Vagina (tissue), 2 donors: ENCODE results near the gene CCL20. TPM values are rescaled to one million over a fixed set of nuclear protein-coding genes. Genes with fewer than 3 reads are reported as not detected.
A peak's percentile ranks its signal among the peaks of the same experiment; 100 is the strongest.

Experiments used
- DNase-seq, 2 donors: peaks; one replicate each; pipeline ENCODE4 v3.0.0-alpha.2; 2017; ENCODE audit errors: extremely low spot score in 2 of 2
- H3K27ac ChIP-seq: fragments of 200-600 bp; sonication (generic); one replicate; pipeline ENCODE4 v1.5.1; 2019
- H3K27me3 ChIP-seq: fragments of 200-600 bp; sonication (generic); one replicate; pipeline ENCODE4 v1.5.1; 2019
- H3K36me3 ChIP-seq, 2 donors: fragments of 200-600 bp; sonication (generic); one replicate each; pipeline ENCODE4 v1.5.1; 2017 to 2019
- H3K4me1 ChIP-seq: fragments of 200-600 bp; sonication (generic); one replicate; pipeline ENCODE4 v1.5.1; 2019
- H3K4me3 ChIP-seq, 2 donors: fragments of 200-600 bp; sonication (generic); 1 replicate in 1 of 2; 2 replicates in 1 of 2; pipeline ENCODE4 v1.5.1; 2016 to 2019
- H3K9me3 ChIP-seq: fragments of 200-600 bp; sonication (generic); one replicate; pipeline ENCODE4 v1.5.1; 2019
- CTCF ChIP-seq, 3 experiments: fragments of 450-650 bp in 2 of 3; fragments of 200-600 bp in 1 of 3; sonication (generic) in 1 of 3; IDR thresholded peaks; one replicate each; pipeline ENCODE4 v1.5.1; 2017 to 2019; ENCODE audit warnings: antibody characterized with exemption in 3 of 3, mild to moderate bottlenecking in 2 of 3, moderate library complexity in 2 of 3
- POLR2A ChIP-seq, 2 donors: fragments of 450-650 bp; IDR thresholded peaks; one replicate each; pipeline ENCODE4 v1.6.1; 2017; ENCODE audit warnings: antibody characterized with exemption in 2 of 2, mild to moderate bottlenecking in 2 of 2, moderate library complexity in 2 of 2
- POLR2AphosphoS5 ChIP-seq, 2 donors: sonication (generic); formaldehyde crosslinking; IDR thresholded peaks; one replicate each; pipeline ENCODE4 v1.9.0; 2017; ENCODE audit warnings: antibody characterized with exemption in 2 of 2, mild to moderate bottlenecking in 2 of 2, low read depth in 1 of 2; ENCODE audit not compliant: insufficient read depth in 1 of 2
- intact Hi-C: fragments of 100-400 bp; cut with DNase I; formaldehyde crosslinking; loops from one replicate; pipeline ENCODE4 v1.15.1; 2023
- total RNA-seq: library from RNA; depleted of rRNA; stranded (reverse); fragments of >200 nt; gene quantifications from one replicate; pipeline ENCODE4 v1.2.3, GENCODE V29; 2016

The CCL20 gene
- total RNA-seq, 1 donor from 2014 or later, result not detected

DNA sequence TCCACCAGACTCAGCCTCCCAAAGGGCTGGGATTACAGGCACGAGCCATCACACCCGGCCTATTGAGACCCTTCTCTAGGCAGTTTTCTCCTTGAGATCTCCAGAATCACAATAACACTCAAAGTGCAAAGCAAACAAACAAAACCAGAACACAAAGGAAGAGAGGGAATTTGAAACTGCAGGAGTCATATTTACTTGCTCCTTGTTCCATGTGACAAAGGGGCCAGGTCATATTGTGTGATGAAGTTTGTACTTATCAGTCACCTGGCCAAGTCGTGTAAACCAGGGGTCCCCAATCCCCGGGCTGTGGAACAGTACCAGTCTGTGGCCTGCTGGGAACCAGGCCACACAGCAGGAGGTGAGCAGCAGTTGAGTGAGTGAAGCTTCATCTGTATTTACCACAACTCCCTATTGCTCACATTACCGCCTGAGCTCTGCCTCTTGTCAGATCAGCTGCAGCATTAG, 41.4 kb upstream of the CCL20 start:
- TF ChIP-seq POLR2AphosphoS5 (IDR thresholded peaks at IDR 0.05; ENCODE audit: insufficient read depth in 1 of 2, low read depth in 1 of 2) (no peak), POLR2A (IDR thresholded peaks at IDR 0.05) (no peak), CTCF (IDR thresholded peaks at IDR 0.05) (no peak)

DNA sequence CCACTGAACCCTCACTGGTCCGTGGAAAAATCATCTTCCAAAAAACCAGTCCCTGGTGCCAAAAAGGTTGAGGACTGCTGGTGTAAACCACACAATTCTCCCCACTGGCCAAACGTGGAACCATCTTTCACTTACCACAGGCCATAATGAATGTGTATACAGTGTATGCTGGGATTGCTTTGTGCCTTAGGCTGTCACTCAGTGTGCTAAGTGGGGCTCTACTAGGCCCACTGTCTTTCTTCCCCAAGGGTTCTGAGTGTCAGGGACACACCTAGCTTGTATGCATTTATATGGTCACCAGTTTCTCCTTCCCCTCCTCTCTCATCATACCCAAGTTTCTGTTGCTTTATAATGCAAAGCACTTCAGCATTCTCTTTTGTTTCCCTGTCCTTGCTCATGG, 40.7 kb upstream of the CCL20 start:
- no peaks in the 10 kb centered on the region for H3K9me3 ChIP-seq
- no peaks in the 10 kb centered on the region for H3K36me3 ChIP-seq
- no peak overlapping the region for H3K27ac ChIP-seq
- H3K27me3 ChIP-seq, result no peaks in the 10 kb centered on the region
- no peak for TF ChIP-seq POLR2AphosphoS5 (IDR thresholded peaks at IDR 0.05; ENCODE audit: insufficient read depth in 1 of 2, low read depth in 1 of 2)
- TF ChIP-seq CTCF (IDR thresholded peaks at IDR 0.05), result no peak
- no peak for TF ChIP-seq POLR2A (IDR thresholded peaks at IDR 0.05)
- no peak overlapping the region for H3K4me3 ChIP-seq
- no peak for DNase-seq
- no peaks in the 10 kb centered on the region for H3K4me1 ChIP-seq
- intact Hi-C loops, result no loop called here

More for the DNA sequence above, 41.4 kb upstream of the CCL20 start:
- H3K27me3 ChIP-seq, result no peaks in the 10 kb centered on the region
- no peaks in the 10 kb centered on the region for H3K4me1 ChIP-seq
- no peak overlapping the region for H3K4me3 ChIP-seq
- no peaks in the 10 kb centered on the region for H3K36me3 ChIP-seq
- DNase-seq, result no peak
- intact Hi-C loops, result no loop called here
- no peak overlapping the region for H3K27ac ChIP-seq
- no peaks in the 10 kb centered on the region for H3K9me3 ChIP-seq

- Histone ChIP-seq H3K4me1 (no peaks in the 10 kb centered on the region), H3K4me3 (no peak overlapping the region), H3K36me3 (no peaks in the 10 kb centered on the region), H3K9me3 (no peaks in the 10 kb centered on the region), H3K27me3 (no peaks in the 10 kb centered on the region), H3K27ac (no peak overlapping the region)
- TF ChIP-seq CTCF (IDR thresholded peaks at IDR 0.05) (no peak), POLR2A (IDR thresholded peaks at IDR 0.05) (no peak), POLR2AphosphoS5 (IDR thresholded peaks at IDR 0.05; ENCODE audit: insufficient read depth in 1 of 2, low read depth in 1 of 2) (no peak)
- peak in 1 of 2 donors; percentile 22 for DNase-seq
- intact Hi-C loops, result no loop called here
These were observed 39.5 kb upstream of the CCL20 start for GRCh38 chr2:227774011-227774624.

GRCh38 chr2:227774895-227775842, 38.5 kb upstream of the CCL20 start:
- Histone ChIP-seq H3K27me3 (no peaks in the 10 kb centered on the region), H3K9me3 (no peaks in the 10 kb centered on the region), H3K4me3 (no peak overlapping the region), H3K36me3 (no peaks in the 10 kb centered on the region), H3K4me1 (no peaks in the 10 kb centered on the region), H3K27ac (no peak overlapping the region)
- intact Hi-C loops, result no loop called here
- TF ChIP-seq POLR2AphosphoS5 (IDR thresholded peaks at IDR 0.05; ENCODE audit: insufficient read depth in 1 of 2, low read depth in 1 of 2) (no peak), CTCF (IDR thresholded peaks at IDR 0.05) (no peak), POLR2A (IDR thresholded peaks at IDR 0.05) (no peak)
- no peak for DNase-seq
